ENCODE results near the gene CTNNA2. TPM values are rescaled to one million over a fixed set of nuclear protein-coding genes. Genes with fewer than 3 reads are reported as not detected.
"Not testable (repeated sequence)": the region's sequence is repeated elsewhere in the genome, so short reads cannot be mapped to it uniquely, and the experiment has no call there.

CTNNA2 gene
- polyA plus RNA-seq, 4 donors: 3.1 to 5.2 (median 3.7) TPM

GRCh38 chr2:80061881-80062280, 549.0 kb downstream of the CTNNA2 start:
- no peak for DNase-seq (ENCODE audit: low read depth in 4 of 4, low spot score in 2 of 4)

- no peak for DNase-seq (ENCODE audit: low read depth in 4 of 4, low spot score in 2 of 4)
Measured at GRCh38 chr2:80062298-80062697, 549.4 kb downstream of the CTNNA2 start.

GRCh38 chr2:80068038-80068731, 555.3 kb downstream of the CTNNA2 start:
- DNase-seq (ENCODE audit: low read depth in 4 of 4, low spot score in 2 of 4): no peak

GRCh38 chr2:80070587-80070986, 557.7 kb downstream of the CTNNA2 start:
- DNase-seq (ENCODE audit: low read depth in 4 of 4, low spot score in 2 of 4): no peak

- no peak for DNase-seq (ENCODE audit: low read depth in 4 of 4, low spot score in 2 of 4)
Measured at GRCh38 chr2:80071941-80072340, 559.1 kb downstream of the CTNNA2 start.

GRCh38 chr2:80073134-80073561, 560.3 kb downstream of the CTNNA2 start:
- peak in 3 of 4 donors; percentile 30 to 60 (median 38) for DNase-seq (ENCODE audit: low read depth in 4 of 4, low spot score in 2 of 4)

GRCh38 chr2:80074321-80075070, 561.6 kb downstream of the CTNNA2 start:
- DNase-seq (ENCODE audit: low read depth in 4 of 4, low spot score in 2 of 4): no peak

- DNase-seq (ENCODE audit: low read depth in 4 of 4, low spot score in 2 of 4): no peak
Measured at GRCh38 chr2:80075719-80076118, 562.9 kb downstream of the CTNNA2 start.

- no peak for DNase-seq (ENCODE audit: low read depth in 4 of 4, low spot score in 2 of 4)
Measured at GRCh38 chr2:80078290-80079036, 565.6 kb downstream of the CTNNA2 start.

- DNase-seq (ENCODE audit: low read depth in 4 of 4, low spot score in 2 of 4): no peak
Measured at GRCh38 chr2:80080957-80081356, 568.1 kb downstream of the CTNNA2 start.

GRCh38 chr2:80086831-80087230, 574.0 kb downstream of the CTNNA2 start:
- no peak for DNase-seq (ENCODE audit: low read depth in 4 of 4, low spot score in 2 of 4)

GRCh38 chr2:80091237-80091636, 578.4 kb downstream of the CTNNA2 start:
- no peak for DNase-seq (ENCODE audit: low read depth in 4 of 4, low spot score in 2 of 4)

GRCh38 chr2:80092474-80092873, 579.6 kb downstream of the CTNNA2 start:
- DNase-seq (ENCODE audit: low read depth in 4 of 4, low spot score in 2 of 4): no peak

- DNase-seq (ENCODE audit: low read depth in 4 of 4, low spot score in 2 of 4): not testable (repeated sequence)
Measured at GRCh38 chr2:80098503-80098902, 585.7 kb downstream of the CTNNA2 start.

- no peak for DNase-seq (ENCODE audit: low read depth in 4 of 4, low spot score in 2 of 4)
Measured at GRCh38 chr2:80102026-80102425, 589.2 kb downstream of the CTNNA2 start.

- DNase-seq (ENCODE audit: low read depth in 4 of 4, low spot score in 2 of 4): no peak
Measured at GRCh38 chr2:80105015-80105640, 592.3 kb downstream of the CTNNA2 start.

- DNase-seq (ENCODE audit: low read depth in 4 of 4, low spot score in 2 of 4): no peak
Measured at GRCh38 chr2:80111185-80111584, 598.3 kb downstream of the CTNNA2 start.

GRCh38 chr2:80112790-80113189, 599.9 kb downstream of the CTNNA2 start:
- no peak for DNase-seq (ENCODE audit: low read depth in 4 of 4, low spot score in 2 of 4)

GRCh38 chr2:80113399-80113798, 600.5 kb downstream of the CTNNA2 start:
- no peak for DNase-seq (ENCODE audit: low read depth in 4 of 4, low spot score in 2 of 4)

- DNase-seq (ENCODE audit: low read depth in 4 of 4, low spot score in 2 of 4): no peak
Measured at GRCh38 chr2:80114812-80115211, 602.0 kb downstream of the CTNNA2 start.

GRCh38 chr2:80117401-80117800, 604.5 kb downstream of the CTNNA2 start:
- DNase-seq (ENCODE audit: low read depth in 4 of 4, low spot score in 2 of 4): no peak
